Measurements from ENCODE around the gene ELOF1.

Gene ELOF1

GRCh38 chr19:11534538-11534937 lies 24.5 kb downstream of the ELOF1 start:
- DNase-seq: no peak

GRCh38 chr19:11530432-11530831 lies 28.6 kb downstream of the ELOF1 start:
- DNase-seq: peak; percentile 51

GRCh38 chr19:11528551-11529341 lies 30.3 kb downstream of the ELOF1 start, which contains the start of gene ECSIT:
TSS of gene ECSIT (minus strand) at chr19:11529134. CDS start at chr19:11519170, 9,964 bp downstream.
- DNase-seq: peak; percentile 83

GRCh38 chr19:11519138-11519537 lies 39.9 kb downstream of the ELOF1 start:
- no peak for DNase-seq

DNA sequence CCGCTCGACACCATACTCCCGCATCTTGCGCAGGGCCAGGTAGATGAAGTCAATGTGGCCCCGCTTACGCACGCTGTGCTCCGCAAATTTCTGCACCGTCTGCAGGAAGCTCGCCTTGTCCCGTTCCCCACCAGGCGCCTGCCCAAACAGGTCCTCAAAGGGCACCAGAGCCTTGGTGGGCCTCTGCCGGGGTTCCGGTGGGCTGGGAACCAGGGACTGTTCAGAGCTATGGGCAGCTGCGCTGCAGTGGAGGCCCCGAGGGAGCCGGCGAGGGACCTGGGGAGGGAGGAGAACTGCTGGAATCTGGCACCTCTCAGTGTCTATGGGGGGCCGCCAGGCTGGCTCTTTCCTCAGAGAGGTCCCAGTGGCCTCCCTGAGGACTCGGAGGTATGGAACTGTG lies 45.1 kb downstream of the ELOF1 start:
- no peak for DNase-seq

- no peak for DNase-seq
Observed at GRCh38 chr19:11510444-11510843, 48.6 kb downstream of the ELOF1 start.

- no peak for DNase-seq
Observed at GRCh38 chr19:11507370-11508078, 51.5 kb downstream of the ELOF1 start.

GRCh38 chr19:11506967-11507366 lies 52.1 kb downstream of the ELOF1 start:
- no peak for DNase-seq

- DNase-seq: no peak
Observed at GRCh38 chr19:11506101-11506555, 52.9 kb downstream of the ELOF1 start.

DNA sequence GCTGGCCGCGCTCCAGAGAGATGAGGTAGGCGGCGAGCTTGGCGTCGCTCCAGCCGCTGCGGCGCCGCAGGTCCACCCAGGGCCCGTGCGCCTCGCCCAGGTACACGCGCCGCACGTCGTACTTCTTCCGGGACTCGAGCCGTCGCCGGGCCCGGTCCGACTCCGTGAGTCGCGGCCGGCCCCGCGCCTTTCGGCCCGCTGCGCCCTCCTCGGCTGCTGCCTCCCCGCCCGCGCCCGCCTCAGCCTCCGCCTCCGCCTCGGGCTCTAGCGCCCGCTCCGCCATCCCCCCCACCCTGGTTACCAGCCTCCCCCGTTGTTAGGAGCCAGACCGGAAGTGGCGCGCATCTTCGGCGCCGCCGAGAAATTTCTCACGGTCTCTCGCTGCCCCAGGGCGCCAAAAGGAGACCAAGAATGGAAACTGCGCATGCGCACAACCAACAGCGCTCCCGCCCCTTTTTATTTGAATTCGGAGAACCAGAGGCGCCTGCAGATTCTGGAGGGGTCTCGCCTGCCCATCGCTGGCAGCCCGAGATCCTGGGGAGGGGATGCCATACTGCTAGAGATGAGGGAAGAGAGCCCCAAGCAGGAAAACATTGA lies 53.4 kb downstream of the ELOF1 start, which contains the start of gene ZNF653:
TSS of gene ZNF653 (minus strand) at position 336 of the 597 bp plus-strand sequence. CDS start at position 283, 53 bp downstream.
- peak; percentile 75 for DNase-seq

DNA sequence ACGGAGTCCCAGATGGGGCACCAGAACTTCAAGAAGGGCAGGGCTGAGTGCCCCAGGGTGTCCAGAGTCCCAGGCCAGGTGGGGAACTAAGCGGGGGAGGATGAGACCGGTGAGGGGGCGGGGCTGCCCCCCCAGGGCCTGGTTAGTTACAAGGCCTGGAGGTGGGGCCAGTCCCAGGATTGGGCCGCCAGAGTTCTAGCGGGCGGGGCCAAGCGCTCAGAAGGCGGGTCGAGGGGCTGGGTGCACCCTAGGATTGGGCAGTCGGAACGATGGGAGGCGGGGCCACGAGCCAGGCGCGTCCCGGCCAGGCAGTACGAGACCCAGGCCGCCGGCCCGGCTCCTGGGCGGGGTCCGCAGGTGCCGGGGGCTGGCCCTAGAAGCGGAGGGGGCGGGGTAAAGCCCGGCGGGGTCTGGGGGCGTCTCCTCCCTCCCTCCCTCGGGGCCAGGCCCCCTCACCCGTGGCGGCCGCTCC lies 54.0 kb downstream of the ELOF1 start:
- DNase-seq: peak; percentile 61

GRCh38 chr19:11504502-11505031 lies 54.5 kb downstream of the ELOF1 start:
- no peak for DNase-seq

Data from NCI-H2081 treated with DMSO at 0.1 percent for 48 hours (cell line).